Parathyroid adenoma (tissue), 2 donors: Measurements from ENCODE around the gene IFT27.

Source experiments
- H2AFZ ChIP-seq: fragments of 300-600 bp; sonication (generic); one replicate; pipeline ENCODE4 v1.7.0; 2017; ENCODE audit warnings: antibody characterized with exemption, mild to moderate bottlenecking
- H3K27ac ChIP-seq: fragments of 300-600 bp; sonication (generic); one replicate; pipeline ENCODE4 v1.7.0; 2017
- H3K27me3 ChIP-seq: fragments of 300-600 bp; sonication (generic); one replicate; pipeline ENCODE4 v1.7.0; 2017; ENCODE audit warnings: low read length; ENCODE audit not compliant: control insufficient read depth, insufficient read depth
- H3K36me3 ChIP-seq: fragments of 300-600 bp; sonication (generic); one replicate; pipeline ENCODE4 v1.7.0; 2017; ENCODE audit warnings: low read length; ENCODE audit not compliant: control insufficient read depth, insufficient read depth
- H3K4me1 ChIP-seq: fragments of 300-600 bp; sonication (generic); one replicate; pipeline ENCODE4 v1.7.0; 2017; ENCODE audit warnings: control low read depth
- H3K4me2 ChIP-seq: fragments of 300-600 bp; sonication (generic); one replicate; pipeline ENCODE4 v1.7.0; 2017; ENCODE audit warnings: low read length
- H3K4me3 ChIP-seq: fragments of 300-600 bp; sonication (generic); one replicate; pipeline ENCODE4 v1.7.0; 2017; ENCODE audit warnings: low read depth, low read length
- H3K79me2 ChIP-seq: fragments of 300-600 bp; sonication (generic); one replicate; pipeline ENCODE4 v1.7.0; 2017; ENCODE audit warnings: control low read depth
- H3K9ac ChIP-seq: fragments of 300-600 bp; sonication (generic); one replicate; pipeline ENCODE4 v1.7.0; 2017; ENCODE audit warnings: mild to moderate bottlenecking
- H3K9me3 ChIP-seq: fragments of 300-600 bp; sonication (generic); one replicate; pipeline ENCODE4 v1.7.0; 2017; ENCODE audit warnings: low read length; ENCODE audit not compliant: control insufficient read depth
- TF ChIP-seq, protein P1 (sequence below): fragments of 300-600 bp; sonication (generic); IDR thresholded peaks from one replicate; pipeline ENCODE4 v1.7.0; 2017; ENCODE audit warnings: antibody characterized with exemption, mild to moderate bottlenecking
- donor health status: primary hyperparathyroidism.

Gene IFT27

GRCh38 chr22:36729321-36729720 lies 46.6 kb downstream of the IFT27 start:
- Histone ChIP-seq H3K4me3 (no peak overlapping the region), H3K79me2 (no peaks in the 10 kb centered on the region), H3K4me1 (no peaks in the 10 kb centered on the region), H3K9ac (no peak overlapping the region), H3K36me3 (no peaks in the 10 kb centered on the region), H3K9me3 (no peaks in the 10 kb centered on the region), H3K27ac (no peak overlapping the region), H3K4me2 (no peak overlapping the region), H3K27me3 (no peaks in the 10 kb centered on the region), H2AFZ (no peak overlapping the region)
- TF ChIP-seq, protein P1, sequence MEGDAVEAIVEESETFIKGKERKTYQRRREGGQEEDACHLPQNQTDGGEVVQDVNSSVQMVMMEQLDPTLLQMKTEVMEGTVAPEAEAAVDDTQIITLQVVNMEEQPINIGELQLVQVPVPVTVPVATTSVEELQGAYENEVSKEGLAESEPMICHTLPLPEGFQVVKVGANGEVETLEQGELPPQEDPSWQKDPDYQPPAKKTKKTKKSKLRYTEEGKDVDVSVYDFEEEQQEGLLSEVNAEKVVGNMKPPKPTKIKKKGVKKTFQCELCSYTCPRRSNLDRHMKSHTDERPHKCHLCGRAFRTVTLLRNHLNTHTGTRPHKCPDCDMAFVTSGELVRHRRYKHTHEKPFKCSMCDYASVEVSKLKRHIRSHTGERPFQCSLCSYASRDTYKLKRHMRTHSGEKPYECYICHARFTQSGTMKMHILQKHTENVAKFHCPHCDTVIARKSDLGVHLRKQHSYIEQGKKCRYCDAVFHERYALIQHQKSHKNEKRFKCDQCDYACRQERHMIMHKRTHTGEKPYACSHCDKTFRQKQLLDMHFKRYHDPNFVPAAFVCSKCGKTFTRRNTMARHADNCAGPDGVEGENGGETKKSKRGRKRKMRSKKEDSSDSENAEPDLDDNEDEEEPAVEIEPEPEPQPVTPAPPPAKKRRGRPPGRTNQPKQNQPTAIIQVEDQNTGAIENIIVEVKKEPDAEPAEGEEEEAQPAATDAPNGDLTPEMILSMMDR, result no peak

- Histone ChIP-seq H2AFZ (no peak overlapping the region), H3K9ac (no peak overlapping the region), H3K36me3 (no peaks in the 10 kb centered on the region), H3K27ac (no peak overlapping the region), H3K27me3 (no peaks in the 10 kb centered on the region), H3K4me2 (no peak overlapping the region), H3K79me2 (no peaks in the 10 kb centered on the region), H3K9me3 (no peaks in the 10 kb centered on the region), H3K4me1 (no peaks in the 10 kb centered on the region), H3K4me3 (no peak overlapping the region)
- TF ChIP-seq, protein P1, result no peak
These were observed 47.4 kb downstream of the IFT27 start for GRCh38 chr22:36728505-36728904.

- TF ChIP-seq, protein P1, result no peak
- H3K27me3 ChIP-seq, result no peaks in the 10 kb centered on the region
These were observed 47.9 kb downstream of the IFT27 start for GRCh38 chr22:36727927-36728488.

DNA sequence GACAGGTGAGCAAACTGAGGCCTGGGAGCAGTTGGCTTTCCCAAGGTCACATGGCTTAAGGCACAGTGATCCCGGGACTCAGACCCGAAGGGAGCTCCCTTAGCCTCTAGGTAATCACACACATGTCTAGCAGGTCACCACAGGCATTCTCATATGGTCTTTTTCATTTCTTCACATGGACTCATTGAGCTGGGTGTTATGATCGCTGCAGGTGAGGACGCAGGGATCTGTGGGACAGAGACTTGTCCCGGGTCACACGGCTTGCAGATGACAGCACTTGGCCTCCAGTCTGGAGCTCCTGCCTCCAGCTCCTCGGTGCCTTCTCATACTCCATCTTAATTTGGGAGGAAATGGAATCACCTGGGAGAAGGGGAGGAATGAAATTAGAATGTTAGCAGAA lies 48.8 kb downstream of the IFT27 start:
- no peak overlapping the region for H2AFZ ChIP-seq
- H3K4me1 ChIP-seq, result no peaks in the 10 kb centered on the region
- no peak overlapping the region for H3K27ac ChIP-seq
- no peaks in the 10 kb centered on the region for H3K27me3 ChIP-seq
- H3K9me3 ChIP-seq, result no peaks in the 10 kb centered on the region
- H3K9ac ChIP-seq, result no peak overlapping the region
- no peak overlapping the region for H3K4me2 ChIP-seq
- H3K4me3 ChIP-seq, result no peak overlapping the region
- H3K36me3 ChIP-seq, result no peaks in the 10 kb centered on the region
- no peaks in the 10 kb centered on the region for H3K79me2 ChIP-seq
- TF ChIP-seq, protein P1, result no peak

More at GRCh38 chr22:36727927-36728488, 47.9 kb downstream of the IFT27 start:
- H3K79me2 ChIP-seq, result no peaks in the 10 kb centered on the region
- no peak overlapping the region for H2AFZ ChIP-seq
- H3K27ac ChIP-seq, result no peak overlapping the region
- no peak overlapping the region for H3K4me3 ChIP-seq
- H3K4me2 ChIP-seq, result no peak overlapping the region
- H3K9me3 ChIP-seq, result no peaks in the 10 kb centered on the region
- H3K9ac ChIP-seq, result no peak overlapping the region
- no peaks in the 10 kb centered on the region for H3K4me1 ChIP-seq
- no peaks in the 10 kb centered on the region for H3K36me3 ChIP-seq

DNA sequence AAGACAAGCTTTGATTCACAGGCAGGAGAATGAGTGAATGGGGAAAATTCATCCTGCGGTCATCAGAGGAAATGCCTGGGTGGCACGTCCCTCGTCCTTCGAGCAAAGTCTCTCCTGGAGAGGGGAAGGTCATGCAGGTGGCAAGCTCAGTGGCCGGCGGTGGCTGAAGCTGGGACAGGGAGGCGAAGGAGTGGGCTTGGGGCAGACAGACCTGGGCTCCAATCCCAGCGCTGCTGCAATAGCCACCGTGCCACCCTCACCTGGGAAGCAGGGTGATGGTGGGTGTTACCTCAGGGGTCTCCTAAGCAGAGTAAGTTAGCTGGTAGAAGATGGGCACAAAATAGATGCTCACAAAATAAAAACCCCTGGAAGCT lies 49.9 kb downstream of the IFT27 start:
- no peak overlapping the region for H3K9ac ChIP-seq
- no peak overlapping the region for H3K4me2 ChIP-seq
- no peaks in the 10 kb centered on the region for H3K79me2 ChIP-seq
- H3K27ac ChIP-seq, result no peak overlapping the region
- TF ChIP-seq, protein P1, result no peak
- no peak overlapping the region for H2AFZ ChIP-seq
- no peaks in the 10 kb centered on the region for H3K36me3 ChIP-seq
- H3K9me3 ChIP-seq, result no peaks in the 10 kb centered on the region
- H3K4me3 ChIP-seq, result no peak overlapping the region
- no peaks in the 10 kb centered on the region for H3K4me1 ChIP-seq
- no peaks in the 10 kb centered on the region for H3K27me3 ChIP-seq
